ENCODE measurements around the gene MYO9A. TPM values are rescaled to one million over a fixed set of nuclear protein-coding genes. Genes with fewer than 3 reads are reported as not detected.

The MYO9A gene
- total and polyA plus RNA-seq, 2 experiments from 2014 or later, result 13.1 to 42.8 TPM

DNA sequence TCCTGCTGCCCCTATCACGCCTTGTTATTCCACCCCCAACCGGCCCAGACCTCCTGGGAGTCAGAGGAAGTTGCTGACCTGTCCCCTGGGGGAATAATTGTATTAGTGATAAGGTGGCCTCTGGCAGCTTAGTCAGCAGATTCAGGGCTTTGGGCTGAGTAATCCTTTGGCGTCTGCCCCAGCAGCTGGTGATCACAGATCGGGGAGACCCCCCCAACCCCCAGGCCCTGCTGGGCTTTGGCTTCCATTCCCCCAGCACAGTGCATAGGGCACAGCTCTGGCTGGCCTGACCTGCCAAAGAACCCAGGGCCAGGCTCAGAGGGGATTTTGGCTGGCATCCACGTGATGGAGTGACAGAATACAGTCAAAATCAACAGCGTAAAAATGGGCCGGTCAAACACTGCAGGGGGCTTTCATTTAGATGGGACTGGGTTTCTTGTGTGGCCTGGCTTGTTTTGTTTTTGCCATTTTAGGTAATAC lies 311.5 kb downstream of the MYO9A start:
- Histone ChIP-seq H3K27ac (no peak overlapping the region), H3K9me3 (ENCODE audit: low read depth) (no peaks in the 10 kb centered on the region), H3K79me2 (no peaks in the 10 kb centered on the region), H3K36me3 (replicated peaks; ENCODE audit: insufficient read depth, low read depth) (no peaks in the 10 kb centered on the region), H3K27me3 (no peaks in the 10 kb centered on the region), H4K20me1 (ENCODE audit: insufficient read depth, poor library complexity, severe bottlenecking) (no peaks in the 10 kb centered on the region), H2AFZ (no peak overlapping the region), H3K4me1 (ENCODE audit: insufficient read depth) (peaks cover 6% of the 10 kb centered on the region), H3K4me2 (no peak overlapping the region), H3K9me2 (replicated peaks; ENCODE audit: insufficient read depth) (no peaks in the 10 kb centered on the region), H3K4me3 (no peak overlapping the region)
- TF ChIP-seq EZH2 (IDR thresholded peaks at IDR 0.05; ENCODE audit: borderline replicate concordance) (no peak), EZH2phosphoT487 (IDR thresholded peaks at IDR 0.05; ENCODE audit: low read depth, severe bottlenecking, unreplicated experiment) (no peak)
- TF ChIP-seq, protein P1, sequence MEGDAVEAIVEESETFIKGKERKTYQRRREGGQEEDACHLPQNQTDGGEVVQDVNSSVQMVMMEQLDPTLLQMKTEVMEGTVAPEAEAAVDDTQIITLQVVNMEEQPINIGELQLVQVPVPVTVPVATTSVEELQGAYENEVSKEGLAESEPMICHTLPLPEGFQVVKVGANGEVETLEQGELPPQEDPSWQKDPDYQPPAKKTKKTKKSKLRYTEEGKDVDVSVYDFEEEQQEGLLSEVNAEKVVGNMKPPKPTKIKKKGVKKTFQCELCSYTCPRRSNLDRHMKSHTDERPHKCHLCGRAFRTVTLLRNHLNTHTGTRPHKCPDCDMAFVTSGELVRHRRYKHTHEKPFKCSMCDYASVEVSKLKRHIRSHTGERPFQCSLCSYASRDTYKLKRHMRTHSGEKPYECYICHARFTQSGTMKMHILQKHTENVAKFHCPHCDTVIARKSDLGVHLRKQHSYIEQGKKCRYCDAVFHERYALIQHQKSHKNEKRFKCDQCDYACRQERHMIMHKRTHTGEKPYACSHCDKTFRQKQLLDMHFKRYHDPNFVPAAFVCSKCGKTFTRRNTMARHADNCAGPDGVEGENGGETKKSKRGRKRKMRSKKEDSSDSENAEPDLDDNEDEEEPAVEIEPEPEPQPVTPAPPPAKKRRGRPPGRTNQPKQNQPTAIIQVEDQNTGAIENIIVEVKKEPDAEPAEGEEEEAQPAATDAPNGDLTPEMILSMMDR (IDR thresholded peaks at IDR 0.05; ENCODE audit: poor library complexity), result no peak
- no peak for DNase-seq (ENCODE audit: low spot score)
- WGBS (ENCODE audit: low lambda C conversion rate, missing lambda C conversion rate), result 25% methylated on average over 7 of the region's 7 CpGs

DNA sequence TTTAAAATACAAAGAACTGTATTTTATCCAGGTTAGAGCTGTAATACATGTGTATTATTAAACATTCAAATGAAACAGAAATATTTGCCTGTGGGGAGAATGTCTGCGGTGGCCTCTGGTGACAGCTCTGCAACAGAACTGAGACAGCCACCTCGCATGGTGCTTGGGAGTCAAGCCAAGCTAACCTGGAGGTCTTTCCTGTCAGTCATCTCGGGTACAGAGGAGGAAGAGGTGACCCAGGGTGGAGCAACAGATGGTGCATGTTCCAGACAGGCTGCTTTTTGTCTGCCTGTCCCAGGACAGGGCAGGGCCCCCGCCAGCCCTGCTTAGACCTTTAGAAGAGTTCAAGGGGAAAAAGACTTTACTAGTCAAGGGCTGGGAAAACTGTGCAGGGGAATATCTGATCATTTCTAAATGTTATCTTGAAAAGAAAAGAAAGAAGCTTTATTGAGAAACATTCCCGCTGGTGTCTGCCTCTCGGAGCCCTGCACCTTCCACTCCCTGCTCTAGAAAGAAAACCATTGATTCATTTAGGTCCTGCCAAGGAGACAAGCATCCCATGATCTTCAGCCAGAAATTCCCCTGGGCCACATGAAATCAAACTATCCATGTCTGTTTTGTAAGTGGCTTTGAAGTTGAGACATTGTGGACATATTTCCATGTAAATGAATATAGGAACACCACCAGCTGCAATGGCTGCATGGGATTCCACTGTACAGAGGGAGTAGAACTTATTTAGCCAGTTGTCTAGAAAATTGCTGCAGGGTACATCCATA lies 313.1 kb downstream of the MYO9A start:
- no peaks in the 10 kb centered on the region for H3K27me3 ChIP-seq
- H3K27ac ChIP-seq, result no peak overlapping the region
- H3K9me2 ChIP-seq (replicated peaks; ENCODE audit: insufficient read depth), result no peaks in the 10 kb centered on the region
- 71% methylated on average over 6 of the region's 6 CpGs for WGBS (ENCODE audit: low lambda C conversion rate, missing lambda C conversion rate)
- no peak overlapping the region for H3K4me3 ChIP-seq
- DNase-seq (ENCODE audit: low spot score), result no peak
- H2AFZ ChIP-seq, result no peak overlapping the region
- H3K79me2 ChIP-seq, result no peaks in the 10 kb centered on the region
- TF ChIP-seq EZH2phosphoT487 (IDR thresholded peaks at IDR 0.05; ENCODE audit: low read depth, severe bottlenecking, unreplicated experiment) (no peak), EZH2 (IDR thresholded peaks at IDR 0.05; ENCODE audit: borderline replicate concordance) (no peak)
- TF ChIP-seq, protein P1 (IDR thresholded peaks at IDR 0.05; ENCODE audit: poor library complexity), result no peak
- no peak overlapping the region for H3K4me2 ChIP-seq
- peaks cover 6% of the 10 kb centered on the region for H3K4me1 ChIP-seq (ENCODE audit: insufficient read depth)
- H3K9me3 ChIP-seq (ENCODE audit: low read depth), result no peaks in the 10 kb centered on the region
- no peaks in the 10 kb centered on the region for H4K20me1 ChIP-seq (ENCODE audit: insufficient read depth, poor library complexity, severe bottlenecking)
- H3K36me3 ChIP-seq (replicated peaks; ENCODE audit: insufficient read depth, low read depth), result no peaks in the 10 kb centered on the region

DNA sequence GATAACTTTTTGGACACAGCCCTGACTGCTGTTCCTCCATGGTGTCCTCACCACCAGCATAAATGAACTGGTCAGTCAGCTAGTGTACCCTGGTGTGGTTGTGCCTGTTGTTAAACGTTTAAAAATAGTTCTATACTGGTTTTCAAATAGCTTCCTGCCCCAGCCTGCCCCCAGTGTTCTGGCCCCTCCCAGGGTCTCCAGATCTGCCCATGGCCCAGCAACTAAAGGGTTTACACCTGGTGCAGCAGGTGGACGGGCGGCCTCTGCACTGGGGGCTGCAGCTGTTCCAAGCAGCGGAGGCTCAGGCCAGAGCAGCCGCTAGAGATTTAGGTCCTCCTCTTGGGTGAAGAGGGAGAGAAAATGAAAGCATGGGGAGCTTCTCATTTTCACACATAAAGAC lies 313.7 kb downstream of the MYO9A start:
- no peak for DNase-seq (ENCODE audit: low spot score)
- Histone ChIP-seq H4K20me1 (ENCODE audit: insufficient read depth, poor library complexity, severe bottlenecking) (no peaks in the 10 kb centered on the region), H3K9me2 (replicated peaks; ENCODE audit: insufficient read depth) (no peaks in the 10 kb centered on the region), H3K4me1 (ENCODE audit: insufficient read depth) (peaks cover 6% of the 10 kb centered on the region), H3K27me3 (no peaks in the 10 kb centered on the region), H3K4me2 (no peak overlapping the region), H2AFZ (no peak overlapping the region), H3K4me3 (no peak overlapping the region), H3K27ac (no peak overlapping the region), H3K79me2 (no peaks in the 10 kb centered on the region), H3K36me3 (replicated peaks; ENCODE audit: insufficient read depth, low read depth) (no peaks in the 10 kb centered on the region), H3K9me3 (ENCODE audit: low read depth) (no peaks in the 10 kb centered on the region)
- TF ChIP-seq EZH2phosphoT487 (IDR thresholded peaks at IDR 0.05; ENCODE audit: low read depth, severe bottlenecking, unreplicated experiment) (no peak), EZH2 (IDR thresholded peaks at IDR 0.05; ENCODE audit: borderline replicate concordance) (no peak)
- TF ChIP-seq, protein P1 (IDR thresholded peaks at IDR 0.05; ENCODE audit: poor library complexity), result no peak
- 73% methylated on average over 5 of the region's 5 CpGs for WGBS (ENCODE audit: low lambda C conversion rate, missing lambda C conversion rate)

Measured in hepatocyte (in vitro differentiated cells).